HG02973 (cell line): ENCODE results near the gene TXNRD1.
"Not testable (repeated sequence)": the region's sequence is repeated elsewhere in the genome, so short reads cannot be mapped to it uniquely, and the experiment has no call there.

ENCODE experiments used
- ATAC-seq: cut with Tn5 transposase; IDR thresholded peaks from one replicate; pipeline ENCODE4 v1.9.1; 2021; ENCODE audit warnings: moderate library complexity; ENCODE audit not compliant: unreplicated experiment

TXNRD1 gene

GRCh38 chr12:104320627-104321024, 105.0 kb downstream of the TXNRD1 start:
- no peak for ATAC-seq

GRCh38 chr12:104321949-104322348, 106.4 kb downstream of the TXNRD1 start:
- no peak for ATAC-seq

- ATAC-seq, result not testable (repeated sequence)
Measured at GRCh38 chr12:104322533-104322932, 107.0 kb downstream of the TXNRD1 start.

- no peak for ATAC-seq
Measured at GRCh38 chr12:104323899-104324298, 108.3 kb downstream of the TXNRD1 start.

GRCh38 chr12:104328278-104328677, 112.7 kb downstream of the TXNRD1 start:
- ATAC-seq, result not testable (repeated sequence)

GRCh38 chr12:104328790-104329189, 113.2 kb downstream of the TXNRD1 start:
- no peak for ATAC-seq

- no peak for ATAC-seq
Measured at GRCh38 chr12:104329707-104330532, 114.3 kb downstream of the TXNRD1 start.

- no peak for ATAC-seq
Measured at GRCh38 chr12:104331376-104331775, 115.8 kb downstream of the TXNRD1 start.

GRCh38 chr12:104332273-104332672, 116.7 kb downstream of the TXNRD1 start:
- ATAC-seq, result not testable (repeated sequence)

- no peak for ATAC-seq
Measured at GRCh38 chr12:104333692-104334255, 118.2 kb downstream of the TXNRD1 start.

- ATAC-seq, result no peak
Measured at GRCh38 chr12:104334581-104334980, 119.0 kb downstream of the TXNRD1 start.

- no peak for ATAC-seq
Measured at GRCh38 chr12:104336115-104336514, 120.5 kb downstream of the TXNRD1 start.

GRCh38 chr12:104337030-104337558, 121.5 kb downstream of the TXNRD1 start:
- ATAC-seq, result no peak

- no peak for ATAC-seq
Measured at GRCh38 chr12:104339663-104340062, 124.1 kb downstream of the TXNRD1 start.

GRCh38 chr12:104340177-104340576, 124.6 kb downstream of the TXNRD1 start:
- no peak for ATAC-seq

GRCh38 chr12:104340925-104341611, 125.5 kb downstream of the TXNRD1 start:
- no peak for ATAC-seq

GRCh38 chr12:104342147-104342546, 126.6 kb downstream of the TXNRD1 start:
- ATAC-seq, result no peak

GRCh38 chr12:104342635-104343249, 127.2 kb downstream of the TXNRD1 start:
- no peak for ATAC-seq

GRCh38 chr12:104344682-104345081, 129.1 kb downstream of the TXNRD1 start:
- no peak for ATAC-seq

GRCh38 chr12:104345234-104346066, 129.9 kb downstream of the TXNRD1 start:
- ATAC-seq, result no peak
